SK-N-MC (cell line): ENCODE measurements around the gene TFEC.

Experiments used
- EZH2 ChIP-seq: fragments of 200-600 bp; sonication (generic); IDR thresholded peaks from one replicate; pipeline ENCODE4 v1.6.1; 2017; ENCODE audit warnings: antibody characterized with exemption
- POLR2AphosphoS5 ChIP-seq: IDR thresholded peaks from 2 replicates; pipeline ENCODE4 v1.6.1; 2012; ENCODE audit warnings: mild to moderate bottlenecking, low read depth, low read length, borderline replicate concordance

GRCh38 chr7:115941703-115942268, 88.8 kb downstream of the TFEC start:
- TF ChIP-seq EZH2 (no peak), POLR2AphosphoS5 (no peak)
